Activated CD4-positive, alpha-beta T cell treated with anti-CD3 and anti-CD28 coated beads, Interleukin-2, Interleukin-6, amounts not matched to agents 100 ng/mL and 50 ng/mL, durations not matched to agents 16 hours and 8 hours (primary cell): ENCODE data around the gene LMO3.

Experiments
- DNase-seq: peaks from one replicate; pipeline ENCODE4 v3.0.0-alpha.2; 2020

The LMO3 gene

GRCh38 chr12:16606117-16606200 is at the start of gene LMO3:
TSS of gene LMO3 (minus strand) at chr12:16606162. CDS start at chr12:16600860, 5,302 bp downstream.
- DNase-seq, result no peak

GRCh38 chr12:16636435-16637055 is 30.6 kb upstream of the LMO3 start:
- no peak for DNase-seq

GRCh38 chr12:16634786-16635185 is 28.8 kb upstream of the LMO3 start:
- DNase-seq, result no peak

- DNase-seq, result no peak
Measured at GRCh38 chr12:16626991-16627390, 21.0 kb upstream of the LMO3 start.

- no peak for DNase-seq
Measured at GRCh38 chr12:16622338-16622737, 16.4 kb upstream of the LMO3 start.

- no peak for DNase-seq
Measured at GRCh38 chr12:16619537-16619936, 13.6 kb upstream of the LMO3 start.

GRCh38 chr12:16618256-16618655 is 12.3 kb upstream of the LMO3 start:
- no peak for DNase-seq

GRCh38 chr12:16613199-16613598 is 7.2 kb upstream of the LMO3 start:
- DNase-seq, result no peak

- DNase-seq, result no peak
Measured at GRCh38 chr12:16612647-16613046, 6.7 kb upstream of the LMO3 start.

GRCh38 chr12:16611146-16611545 is 5.2 kb upstream of the LMO3 start:
- no peak for DNase-seq

- DNase-seq, result no peak
Measured at GRCh38 chr12:16610743-16611142, 4.8 kb upstream of the LMO3 start.

GRCh38 chr12:16610001-16610585 is 4.1 kb upstream of the LMO3 start:
- no peak for DNase-seq

GRCh38 chr12:16608946-16609539 is 3.1 kb upstream of the LMO3 start:
- no peak for DNase-seq

GRCh38 chr12:16607906-16608775 is 2.2 kb upstream of the LMO3 start:
- no peak for DNase-seq

GRCh38 chr12:16606991-16607390 is 1.0 kb upstream of the LMO3 start:
- DNase-seq, result no peak

GRCh38 chr12:16606201-16606849 is 363 bp upstream of the LMO3 start:
- DNase-seq, result no peak

GRCh38 chr12:16605642-16606116 is 283 bp downstream of the LMO3 start:
- no peak for DNase-seq

GRCh38 chr12:16604596-16605252 is 1.2 kb downstream of the LMO3 start:
- no peak for DNase-seq

GRCh38 chr12:16603916-16604575 is 1.9 kb downstream of the LMO3 start:
- no peak for DNase-seq

GRCh38 chr12:16603260-16603915 is 2.6 kb downstream of the LMO3 start:
- no peak for DNase-seq

GRCh38 chr12:16602412-16602811 is 3.5 kb downstream of the LMO3 start:
- DNase-seq, result no peak

- no peak for DNase-seq
Measured at GRCh38 chr12:16600525-16600924, 5.4 kb downstream of the LMO3 start.
